DOHH2 (cell line): ENCODE results near the gene MAP4K5.

Experiments
- H3F3A ChIP-seq: fragments of 200-600 bp; sonication (generic), shearing (Covaris generic); 2 replicates; pipeline ENCODE4 v1.6.0; 2016; ENCODE audit warnings: antibody characterized with exemption, mild to moderate bottlenecking; ENCODE audit not compliant: control insufficient read depth, insufficient read depth
- H3K27ac ChIP-seq: fragments of 200-600 bp; sonication (generic); 2 replicates; pipeline ENCODE4 v1.5.1; 2014; ENCODE audit warnings: low read depth, mild to moderate bottlenecking, low read length, moderate library complexity
- H3K27me3 ChIP-seq: fragments of 200-600 bp; sonication (generic); 2 replicates; pipeline ENCODE4 v1.6.1; 2014; ENCODE audit warnings: mild to moderate bottlenecking, low read length, mixed read lengths; ENCODE audit not compliant: control insufficient read depth
- H3K36me3 ChIP-seq: fragments of 200-600 bp; sonication (generic); 2 replicates; pipeline ENCODE4 v1.6.1; 2014; ENCODE audit warnings: mild to moderate bottlenecking, low read length, moderate library complexity, mixed read lengths; ENCODE audit not compliant: control insufficient read depth
- H3K4me1 ChIP-seq: fragments of 200-600 bp; sonication (generic); 2 replicates; pipeline ENCODE4 v1.6.1; 2014; ENCODE audit warnings: mild to moderate bottlenecking, low read length, mixed read lengths; ENCODE audit not compliant: control insufficient read depth
- H3K4me2 ChIP-seq: fragments of 200-600 bp; sonication (generic); 2 replicates; pipeline ENCODE4 v1.6.0; 2014; ENCODE audit warnings: mild to moderate bottlenecking, low read length, moderate library complexity
- H3K4me3 ChIP-seq: fragments of 200-600 bp; sonication (generic); 2 replicates; pipeline ENCODE4 v1.5.1; 2014; ENCODE audit warnings: mild to moderate bottlenecking, low read length, mixed read lengths
- H3K79me2 ChIP-seq: fragments of 200-600 bp; sonication (generic); 2 replicates; pipeline ENCODE4 v1.6.1; 2014; ENCODE audit warnings: mild to moderate bottlenecking, low read length, mixed read lengths; ENCODE audit not compliant: control insufficient read depth
- H3K9me2 ChIP-seq: fragments of 200-600 bp; sonication (generic); replicated peaks from 2 replicates; pipeline ENCODE4 v1.6.1; 2014; ENCODE audit warnings: mild to moderate bottlenecking, low read length, mixed read lengths; ENCODE audit not compliant: control insufficient read depth
- H3K9me3 ChIP-seq: fragments of 200-600 bp; sonication (generic); 2 replicates; pipeline ENCODE4 v1.6.1; 2014; ENCODE audit warnings: antibody characterized with exemption, low read length, mixed read lengths; ENCODE audit not compliant: control insufficient read depth, insufficient read depth
- H4K20me1 ChIP-seq: fragments of 200-600 bp; sonication (generic); 2 replicates; pipeline ENCODE4 v1.6.0; 2014; ENCODE audit warnings: low read depth, mild to moderate bottlenecking, antibody characterized with exemption, low read length, moderate library complexity; ENCODE audit not compliant: control insufficient read depth, insufficient read depth
- EZH2phosphoT487 ChIP-seq: fragments of 200-600 bp; sonication (generic); IDR thresholded peaks from 2 replicates; pipeline ENCODE4 v1.6.1; 2017; ENCODE audit warnings: borderline replicate concordance, mild to moderate bottlenecking, antibody characterized with exemption, low read length, moderate library complexity, mixed read lengths
- TF ChIP-seq, protein P1 (sequence below): fragments of 200-600 bp; sonication (generic); IDR thresholded peaks from one replicate; pipeline ENCODE4 v1.5.1; 2014; ENCODE audit warnings: antibody characterized with exemption, mild to moderate bottlenecking, low read depth, low read length; ENCODE audit not compliant: poor library complexity, severe bottlenecking

Gene MAP4K5

DNA sequence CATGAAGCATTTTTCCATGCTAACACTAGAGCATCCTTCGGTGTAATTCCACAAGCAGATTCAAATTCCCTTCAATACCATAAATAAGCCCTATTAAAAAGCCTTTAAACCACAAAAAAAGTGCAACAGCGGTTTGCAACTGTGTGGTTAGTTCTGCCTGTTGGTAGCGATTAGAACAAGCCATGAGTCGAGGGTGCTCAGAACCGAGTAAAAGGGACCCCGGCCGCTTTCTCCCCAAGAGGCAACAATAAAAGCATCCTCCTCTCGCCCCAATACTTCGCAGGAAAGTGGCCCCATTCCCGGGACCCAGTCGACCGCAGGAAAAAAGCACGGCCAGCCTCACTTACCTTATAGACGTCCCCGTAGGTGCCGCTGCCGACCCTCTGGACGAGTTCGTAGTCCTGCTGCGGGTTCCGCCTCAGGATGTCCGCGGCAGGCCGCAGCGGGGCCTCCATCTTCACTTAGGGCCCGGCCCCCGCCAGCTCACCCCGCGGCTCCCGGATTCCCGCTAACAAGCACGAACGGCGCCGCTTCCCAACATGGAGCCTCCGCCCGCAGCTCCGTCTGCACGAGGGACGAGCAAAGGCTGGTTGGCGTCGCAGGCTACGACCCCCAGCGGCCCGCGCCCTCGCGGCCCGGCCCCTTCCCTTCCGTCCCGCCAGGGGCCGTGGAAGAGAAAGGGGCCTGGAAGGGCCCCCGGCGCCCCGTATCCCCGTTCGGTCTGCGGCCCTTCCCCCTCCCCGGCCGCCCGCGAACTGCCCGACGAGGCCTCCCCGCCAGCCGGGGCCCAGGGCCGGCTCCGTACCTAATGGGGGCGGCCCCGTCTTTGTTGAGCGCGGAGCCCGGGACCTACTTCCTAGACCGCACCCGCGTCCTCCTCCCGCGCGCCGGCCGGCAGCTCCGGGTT lies 521 bp downstream of the MAP4K5 start:
- Histone ChIP-seq H3K4me3 (peak overlapping the region; percentile 76), H4K20me1 (peaks cover 16% of the 10 kb centered on the region; the same call in 1 of the 2 replicates), H3K36me3 (peaks cover 15% of the 10 kb centered on the region), H3K27me3 (no peaks in the 10 kb centered on the region), H3K79me2 (peaks cover 53% of the 10 kb centered on the region), H3K9me2 (no peaks in the 10 kb centered on the region), H3K27ac (peak overlapping the region; percentile 53), H3K9me3 (peaks cover under 1% of the 10 kb centered on the region; the same call in 1 of the 2 replicates), H3K4me1 (peaks cover 35% of the 10 kb centered on the region), H3K4me2 (peak overlapping the region; percentile 99), H3F3A (peaks cover 10% of the 10 kb centered on the region; the same call in 1 of the 2 replicates)
- no peak for TF ChIP-seq EZH2phosphoT487
- TF ChIP-seq, protein P1, sequence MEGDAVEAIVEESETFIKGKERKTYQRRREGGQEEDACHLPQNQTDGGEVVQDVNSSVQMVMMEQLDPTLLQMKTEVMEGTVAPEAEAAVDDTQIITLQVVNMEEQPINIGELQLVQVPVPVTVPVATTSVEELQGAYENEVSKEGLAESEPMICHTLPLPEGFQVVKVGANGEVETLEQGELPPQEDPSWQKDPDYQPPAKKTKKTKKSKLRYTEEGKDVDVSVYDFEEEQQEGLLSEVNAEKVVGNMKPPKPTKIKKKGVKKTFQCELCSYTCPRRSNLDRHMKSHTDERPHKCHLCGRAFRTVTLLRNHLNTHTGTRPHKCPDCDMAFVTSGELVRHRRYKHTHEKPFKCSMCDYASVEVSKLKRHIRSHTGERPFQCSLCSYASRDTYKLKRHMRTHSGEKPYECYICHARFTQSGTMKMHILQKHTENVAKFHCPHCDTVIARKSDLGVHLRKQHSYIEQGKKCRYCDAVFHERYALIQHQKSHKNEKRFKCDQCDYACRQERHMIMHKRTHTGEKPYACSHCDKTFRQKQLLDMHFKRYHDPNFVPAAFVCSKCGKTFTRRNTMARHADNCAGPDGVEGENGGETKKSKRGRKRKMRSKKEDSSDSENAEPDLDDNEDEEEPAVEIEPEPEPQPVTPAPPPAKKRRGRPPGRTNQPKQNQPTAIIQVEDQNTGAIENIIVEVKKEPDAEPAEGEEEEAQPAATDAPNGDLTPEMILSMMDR, result no peak

DNA sequence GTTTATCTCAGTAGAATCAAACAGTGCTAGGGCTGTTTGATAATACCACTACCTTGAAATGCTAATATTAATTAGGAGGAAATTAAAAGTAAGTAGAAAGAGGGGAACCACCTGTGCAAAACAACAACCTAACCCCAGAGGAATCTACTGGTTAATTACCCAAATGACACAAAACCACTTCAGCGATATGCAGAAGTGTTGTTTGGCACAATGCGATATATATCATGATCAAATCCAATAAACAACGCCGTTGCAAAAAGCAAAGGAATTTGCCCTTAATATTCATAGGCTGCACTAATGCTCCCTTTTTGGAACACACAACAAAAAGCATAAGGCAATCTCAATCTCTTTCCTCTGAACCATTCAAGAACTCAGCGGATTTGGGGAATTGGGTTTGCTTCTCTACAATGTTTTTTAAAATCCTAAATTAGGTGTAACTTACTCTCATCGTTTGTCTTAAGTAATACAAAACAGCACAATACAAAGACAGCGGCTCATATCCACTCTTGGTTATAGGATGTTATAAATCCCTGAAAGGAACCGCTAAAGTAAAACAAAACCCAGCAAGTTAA lies 1.5 kb downstream of the MAP4K5 start:
- no peaks in the 10 kb centered on the region for H3K27me3 ChIP-seq
- peaks cover 15% of the 10 kb centered on the region for H3K36me3 ChIP-seq
- H3F3A ChIP-seq, result peaks cover 10% of the 10 kb centered on the region; the same call in 1 of the 2 replicates
- peaks cover 35% of the 10 kb centered on the region for H3K4me1 ChIP-seq
- peaks cover 62% of the 10 kb centered on the region for H3K79me2 ChIP-seq
- TF ChIP-seq, protein P1, result no peak
- TF ChIP-seq EZH2phosphoT487, result no peak
- no peak overlapping the region for H3K27ac ChIP-seq
- H3K4me3 ChIP-seq, result peak overlapping the region; percentile 76
- no peaks in the 10 kb centered on the region for H3K9me3 ChIP-seq
- H3K4me2 ChIP-seq, result peak overlapping the region; percentile 99
- peaks cover 16% of the 10 kb centered on the region; the same call in 1 of the 2 replicates for H4K20me1 ChIP-seq
- H3K9me2 ChIP-seq, result no peaks in the 10 kb centered on the region

DNA sequence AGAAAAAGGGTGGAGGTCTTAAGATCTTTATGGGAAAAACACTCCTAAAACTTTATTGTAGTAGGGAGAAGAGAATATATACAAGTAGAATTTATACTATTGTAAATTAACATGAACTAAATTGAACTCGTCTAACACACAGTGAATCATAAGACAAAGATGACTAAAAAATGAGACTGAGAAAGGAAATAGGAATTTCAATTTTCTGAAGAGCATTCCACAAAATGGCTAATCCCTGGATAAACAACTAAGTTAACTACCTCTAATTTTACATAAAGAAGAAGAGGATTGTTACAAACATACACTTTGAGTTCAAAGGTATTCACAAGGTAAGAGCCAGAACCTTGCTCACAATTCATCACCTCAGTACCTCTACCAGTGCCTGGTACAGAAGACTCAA lies 2.0 kb downstream of the MAP4K5 start:
- Histone ChIP-seq H3K9me2 (no peaks in the 10 kb centered on the region), H3K79me2 (peaks cover 68% of the 10 kb centered on the region), H3K4me1 (peaks cover 37% of the 10 kb centered on the region), H3K36me3 (peaks cover 15% of the 10 kb centered on the region), H3K27ac (no peak overlapping the region), H4K20me1 (peaks cover 16% of the 10 kb centered on the region; the same call in 1 of the 2 replicates), H3K27me3 (no peaks in the 10 kb centered on the region), H3K4me3 (peak overlapping the region; percentile 76), H3K9me3 (no peaks in the 10 kb centered on the region), H3K4me2 (peak overlapping the region; percentile 99), H3F3A (peaks cover 10% of the 10 kb centered on the region; the same call in 1 of the 2 replicates)
- TF ChIP-seq, protein P1, result no peak
- no peak for TF ChIP-seq EZH2phosphoT487
